ENCODE measurements around the gene COL25A1.

The COL25A1 gene

DNA sequence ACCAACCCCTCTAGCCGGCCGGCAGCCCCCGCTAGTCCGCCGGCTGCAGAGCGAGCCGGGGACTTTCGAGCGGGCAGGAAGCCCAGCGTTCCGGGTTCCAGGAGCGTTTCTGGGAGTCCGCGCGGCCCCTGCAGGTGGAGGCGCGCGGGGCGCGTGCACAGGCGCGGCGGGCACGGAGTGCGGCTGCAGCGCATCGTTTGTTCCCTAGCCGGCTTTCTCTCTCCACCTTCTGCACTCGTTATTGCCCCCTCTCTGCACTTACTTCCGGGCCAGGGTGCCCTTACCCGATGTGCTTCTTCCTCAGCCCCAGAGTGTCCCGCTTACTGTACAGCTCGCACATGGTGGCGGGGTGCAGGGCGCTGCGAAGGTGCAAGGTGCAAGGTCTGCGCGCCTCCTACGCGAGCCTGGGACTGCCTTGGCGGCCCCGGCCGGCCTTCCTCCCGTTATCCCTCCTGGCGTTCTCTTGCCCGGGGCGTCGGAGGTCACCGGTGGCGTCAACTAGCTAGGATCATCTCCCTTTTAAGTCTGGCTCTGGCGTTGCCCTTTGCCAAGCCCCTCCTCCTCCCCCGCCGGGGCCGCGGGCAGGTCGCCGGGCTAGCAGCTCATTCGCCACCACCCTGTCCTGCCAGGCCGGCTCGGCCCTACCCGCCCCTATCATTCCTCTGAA lies 539.8 kb downstream of the COL25A1 start, which contains the start of gene ETNPPL:
Gene ETNPPL, minus strand, starts transcription at position 495 of the 667 bp plus-strand sequence. Its CDS starts 155 bp downstream, at position 340.
- no peak within 1 kb of the TSS for H3K4me3 ChIP-seq (ENCODE audit: low read length)
- no peak within 1 kb of the TSS for H3K27ac ChIP-seq (ENCODE audit: low read length)
- no peaks in the 10 kb centered on the region for H3K36me3 ChIP-seq (replicated peaks; ENCODE audit: low read depth, low read length)
- H2AFZ ChIP-seq (ENCODE audit: low read depth, low read length), result no peak within 1 kb of the TSS
- H3K27me3 ChIP-seq (ENCODE audit: low read depth, low read length), result no peaks in the 10 kb centered on the region
- TF ChIP-seq, protein P1, sequence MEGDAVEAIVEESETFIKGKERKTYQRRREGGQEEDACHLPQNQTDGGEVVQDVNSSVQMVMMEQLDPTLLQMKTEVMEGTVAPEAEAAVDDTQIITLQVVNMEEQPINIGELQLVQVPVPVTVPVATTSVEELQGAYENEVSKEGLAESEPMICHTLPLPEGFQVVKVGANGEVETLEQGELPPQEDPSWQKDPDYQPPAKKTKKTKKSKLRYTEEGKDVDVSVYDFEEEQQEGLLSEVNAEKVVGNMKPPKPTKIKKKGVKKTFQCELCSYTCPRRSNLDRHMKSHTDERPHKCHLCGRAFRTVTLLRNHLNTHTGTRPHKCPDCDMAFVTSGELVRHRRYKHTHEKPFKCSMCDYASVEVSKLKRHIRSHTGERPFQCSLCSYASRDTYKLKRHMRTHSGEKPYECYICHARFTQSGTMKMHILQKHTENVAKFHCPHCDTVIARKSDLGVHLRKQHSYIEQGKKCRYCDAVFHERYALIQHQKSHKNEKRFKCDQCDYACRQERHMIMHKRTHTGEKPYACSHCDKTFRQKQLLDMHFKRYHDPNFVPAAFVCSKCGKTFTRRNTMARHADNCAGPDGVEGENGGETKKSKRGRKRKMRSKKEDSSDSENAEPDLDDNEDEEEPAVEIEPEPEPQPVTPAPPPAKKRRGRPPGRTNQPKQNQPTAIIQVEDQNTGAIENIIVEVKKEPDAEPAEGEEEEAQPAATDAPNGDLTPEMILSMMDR (IDR thresholded peaks at IDR 0.05; ENCODE audit: low read depth, low read length), result no peak
- TF ChIP-seq EZH2phosphoT487 (IDR thresholded peaks at IDR 0.05; ENCODE audit: low read depth), result no peak
- H3K4me1 ChIP-seq (ENCODE audit: low read length), result no peaks in the 10 kb centered on the region
- H4K20me1 ChIP-seq (ENCODE audit: insufficient read depth, low read length), result no peaks in the 10 kb centered on the region
- no peaks in the 10 kb centered on the region for H3K9me3 ChIP-seq (ENCODE audit: insufficient read depth, low read length)
- H3K79me2 ChIP-seq (ENCODE audit: low read length), result no peaks in the 10 kb centered on the region
- H3K9ac ChIP-seq (ENCODE audit: low read length), result no peak within 1 kb of the TSS
- H3K4me2 ChIP-seq (ENCODE audit: low read length), result no peak within 1 kb of the TSS
